Gastroesophageal sphincter (tissue), 3 donors: ENCODE results near the gene INPP5A.

ENCODE experiments used
- EP300 ChIP-seq: sonication (generic); formaldehyde crosslinking; IDR thresholded peaks from one replicate; pipeline ENCODE4 v1.6.1; 2017; ENCODE audit warnings: antibody characterized with exemption, mild to moderate bottlenecking
- POLR2A ChIP-seq, 2 donors: fragments of 450-650 bp; IDR thresholded peaks; one replicate each; pipeline ENCODE4 v1.6.1; 2017; ENCODE audit warnings: antibody characterized with exemption in 2 of 2, mild to moderate bottlenecking in 2 of 2, moderate library complexity in 1 of 2
- POLR2AphosphoS5 ChIP-seq: sonication (generic); formaldehyde crosslinking; IDR thresholded peaks from one replicate; pipeline ENCODE4 v1.6.1; 2017; ENCODE audit warnings: antibody characterized with exemption
- TF ChIP-seq, protein P1 (sequence below), 4 experiments: fragments of 200-600 bp in 2 of 4; fragments of 450-650 bp in 2 of 4; sonication (generic) in 1 of 4; IDR thresholded peaks; one replicate each; pipeline ENCODE4 v1.5.1; 2017 to 2019; ENCODE audit warnings: antibody characterized with exemption in 4 of 4, mild to moderate bottlenecking in 2 of 4, moderate library complexity in 2 of 4

DNA sequence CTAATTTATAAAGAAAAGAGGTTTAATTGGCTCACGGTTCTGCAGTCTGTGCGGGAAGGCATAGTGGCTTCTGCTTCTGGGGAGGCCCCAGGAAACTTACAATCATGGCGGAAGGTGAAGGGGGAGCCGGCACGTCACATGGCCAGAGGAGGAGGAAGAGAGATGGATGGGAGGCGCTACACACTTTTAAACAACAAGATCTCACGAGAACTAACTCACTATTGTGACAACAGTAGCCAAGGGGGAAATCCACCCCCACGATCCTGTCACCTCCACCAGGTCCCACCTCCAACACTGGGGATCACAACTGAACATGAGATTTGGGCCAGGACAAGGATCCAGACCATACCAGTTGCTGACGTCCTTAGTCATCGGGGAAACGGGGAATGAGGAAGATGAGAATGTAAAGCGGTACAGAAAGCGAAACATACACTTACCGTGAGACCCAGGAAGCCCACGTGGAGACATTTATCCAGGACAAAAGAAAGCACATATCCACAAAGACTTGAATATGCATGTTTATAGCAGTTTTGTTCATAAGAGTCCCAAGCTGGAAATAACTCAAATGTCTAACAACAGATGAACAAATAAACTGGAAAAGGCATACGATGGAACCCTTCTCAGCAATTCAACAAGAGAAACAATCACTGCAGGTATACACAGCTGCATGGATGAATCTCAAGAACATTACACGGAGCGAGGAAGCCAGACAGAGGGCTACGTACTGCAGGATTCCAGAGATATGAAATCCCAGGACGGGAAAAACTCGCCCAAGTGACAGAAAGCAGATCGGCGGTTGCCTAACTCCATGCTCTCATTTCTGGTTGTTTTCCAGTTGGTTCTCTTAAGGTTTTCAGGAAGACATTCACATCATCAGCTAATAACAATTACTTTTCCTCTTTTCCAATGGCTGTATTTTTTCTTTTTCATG, 26.2 kb upstream of the INPP5A start:
- TF ChIP-seq, protein P1, sequence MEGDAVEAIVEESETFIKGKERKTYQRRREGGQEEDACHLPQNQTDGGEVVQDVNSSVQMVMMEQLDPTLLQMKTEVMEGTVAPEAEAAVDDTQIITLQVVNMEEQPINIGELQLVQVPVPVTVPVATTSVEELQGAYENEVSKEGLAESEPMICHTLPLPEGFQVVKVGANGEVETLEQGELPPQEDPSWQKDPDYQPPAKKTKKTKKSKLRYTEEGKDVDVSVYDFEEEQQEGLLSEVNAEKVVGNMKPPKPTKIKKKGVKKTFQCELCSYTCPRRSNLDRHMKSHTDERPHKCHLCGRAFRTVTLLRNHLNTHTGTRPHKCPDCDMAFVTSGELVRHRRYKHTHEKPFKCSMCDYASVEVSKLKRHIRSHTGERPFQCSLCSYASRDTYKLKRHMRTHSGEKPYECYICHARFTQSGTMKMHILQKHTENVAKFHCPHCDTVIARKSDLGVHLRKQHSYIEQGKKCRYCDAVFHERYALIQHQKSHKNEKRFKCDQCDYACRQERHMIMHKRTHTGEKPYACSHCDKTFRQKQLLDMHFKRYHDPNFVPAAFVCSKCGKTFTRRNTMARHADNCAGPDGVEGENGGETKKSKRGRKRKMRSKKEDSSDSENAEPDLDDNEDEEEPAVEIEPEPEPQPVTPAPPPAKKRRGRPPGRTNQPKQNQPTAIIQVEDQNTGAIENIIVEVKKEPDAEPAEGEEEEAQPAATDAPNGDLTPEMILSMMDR (IDR thresholded peaks at IDR 0.05), result no peak
- no peak for TF ChIP-seq POLR2A (IDR thresholded peaks at IDR 0.05)
- peak; percentile 42 for TF ChIP-seq POLR2AphosphoS5
- TF ChIP-seq EP300, result no peak
